ENCODE measurements around the gene DDX6.

Gene DDX6

GRCh38 chr11:118706546-118706825, 84.5 kb downstream of the DDX6 start:
- H4K20me1 ChIP-seq (ENCODE audit: insufficient read depth, low read length) = no peaks in the 10 kb centered on the region
- no peak overlapping the region for H3K27ac ChIP-seq (ENCODE audit: low read length)
- no peaks in the 10 kb centered on the region for H3K27me3 ChIP-seq (replicated peaks; ENCODE audit: insufficient read depth, low read length)
- no peaks in the 10 kb centered on the region for H3K9me3 ChIP-seq (replicated peaks; ENCODE audit: insufficient read depth, low read length)
- H3K79me2 ChIP-seq (ENCODE audit: low read length) = no peaks in the 10 kb centered on the region
- H2AFZ ChIP-seq (ENCODE audit: low read length) = no peak overlapping the region
- no peak overlapping the region for H3K4me3 ChIP-seq (ENCODE audit: low read length)
- TF ChIP-seq CTCF (IDR thresholded peaks at IDR 0.05; ENCODE audit: low read length) (no peak), EZH2 (optimal IDR thresholded peaks at IDR 0.05; ENCODE audit: low read depth, low read length) (no peak), EZH2phosphoT487 (IDR thresholded peaks at IDR 0.05; ENCODE audit: low read length) (no peak)
- H3K9ac ChIP-seq (ENCODE audit: low read length) = no peak overlapping the region
- H3F3A ChIP-seq (ENCODE audit: insufficient read depth, low read length) = no peaks in the 10 kb centered on the region
- no peaks in the 10 kb centered on the region for H3K36me3 ChIP-seq (replicated peaks; ENCODE audit: insufficient read depth, low read length)
- H3K4me1 ChIP-seq (ENCODE audit: low read length) = no peaks in the 10 kb centered on the region
- DNase-seq = no peak
- H3K9me2 ChIP-seq (replicated peaks; ENCODE audit: insufficient read depth, low read length) = no peaks in the 10 kb centered on the region
- H3K4me2 ChIP-seq (ENCODE audit: low read depth, low read length) = no peak overlapping the region

GRCh38 chr11:118705791-118706545, 85.0 kb downstream of the DDX6 start:
- no peaks in the 10 kb centered on the region for H3F3A ChIP-seq (ENCODE audit: insufficient read depth, low read length)
- no peak overlapping the region for H3K4me3 ChIP-seq (ENCODE audit: low read length)
- no peak overlapping the region for H3K27ac ChIP-seq (ENCODE audit: low read length)
- H3K36me3 ChIP-seq (replicated peaks; ENCODE audit: insufficient read depth, low read length) = no peaks in the 10 kb centered on the region
- H3K27me3 ChIP-seq (replicated peaks; ENCODE audit: insufficient read depth, low read length) = no peaks in the 10 kb centered on the region
- no peak for DNase-seq
- no peaks in the 10 kb centered on the region for H3K9me2 ChIP-seq (replicated peaks; ENCODE audit: insufficient read depth, low read length)
- H3K9me3 ChIP-seq (replicated peaks; ENCODE audit: insufficient read depth, low read length) = no peaks in the 10 kb centered on the region
- no peaks in the 10 kb centered on the region for H3K79me2 ChIP-seq (ENCODE audit: low read length)
- no peaks in the 10 kb centered on the region for H3K4me1 ChIP-seq (ENCODE audit: low read length)
- no peaks in the 10 kb centered on the region for H4K20me1 ChIP-seq (ENCODE audit: insufficient read depth, low read length)
- H2AFZ ChIP-seq (ENCODE audit: low read length) = no peak overlapping the region
- H3K4me2 ChIP-seq (ENCODE audit: low read depth, low read length) = no peak overlapping the region
- TF ChIP-seq CTCF (IDR thresholded peaks at IDR 0.05; ENCODE audit: low read length) (no peak), EZH2phosphoT487 (IDR thresholded peaks at IDR 0.05; ENCODE audit: low read length) (no peak), EZH2 (optimal IDR thresholded peaks at IDR 0.05; ENCODE audit: low read depth, low read length) (no peak)
- no peak overlapping the region for H3K9ac ChIP-seq (ENCODE audit: low read length)

- no peak overlapping the region for H2AFZ ChIP-seq (ENCODE audit: low read length)
- no peak for DNase-seq
- peaks cover 3% of the 10 kb centered on the region; the same call in 1 of the 2 replicates for H3K4me1 ChIP-seq (ENCODE audit: low read length)
- no peaks in the 10 kb centered on the region for H3K36me3 ChIP-seq (replicated peaks; ENCODE audit: insufficient read depth, low read length)
- no peak overlapping the region for H3K27ac ChIP-seq (ENCODE audit: low read length)
- H3F3A ChIP-seq (ENCODE audit: insufficient read depth, low read length) = no peaks in the 10 kb centered on the region
- no peaks in the 10 kb centered on the region for H3K9me3 ChIP-seq (replicated peaks; ENCODE audit: insufficient read depth, low read length)
- H3K9ac ChIP-seq (ENCODE audit: low read length) = no peak overlapping the region
- H3K9me2 ChIP-seq (replicated peaks; ENCODE audit: insufficient read depth, low read length) = no peaks in the 10 kb centered on the region
- no peak overlapping the region for H3K4me3 ChIP-seq (ENCODE audit: low read length)
- TF ChIP-seq EZH2 (optimal IDR thresholded peaks at IDR 0.05; ENCODE audit: low read depth, low read length) (no peak), CTCF (IDR thresholded peaks at IDR 0.05; ENCODE audit: low read length) (no peak), EZH2phosphoT487 (IDR thresholded peaks at IDR 0.05; ENCODE audit: low read length) (no peak)
- H4K20me1 ChIP-seq (ENCODE audit: insufficient read depth, low read length) = no peaks in the 10 kb centered on the region
- H3K27me3 ChIP-seq (replicated peaks; ENCODE audit: insufficient read depth, low read length) = no peaks in the 10 kb centered on the region
- no peaks in the 10 kb centered on the region for H3K79me2 ChIP-seq (ENCODE audit: low read length)
- H3K4me2 ChIP-seq (ENCODE audit: low read depth, low read length) = no peak overlapping the region
Observed at GRCh38 chr11:118705111-118705741, 85.7 kb downstream of the DDX6 start.

All from MM.1S (cell line).